PC-3 (cell line): ENCODE data around the gene ZNF281.

Source experiments
- CTCF ChIP-seq: fragments of 300-600 bp; sonication (generic); conservative IDR thresholded peaks from 2 replicates; pipeline ENCODE4 v1.5.1; 2017; ENCODE audit warnings: antibody characterized with exemption, low read depth, mild to moderate bottlenecking, low read length
- EZH2 ChIP-seq: fragments of 300-600 bp; sonication (generic); IDR thresholded peaks from one replicate; pipeline ENCODE4 v1.6.1; 2017; ENCODE audit warnings: antibody characterized with exemption, mild to moderate bottlenecking, low read length; ENCODE audit not compliant: unreplicated experiment
- EZH2phosphoT487 ChIP-seq: fragments of 300-600 bp; sonication (generic); IDR thresholded peaks from 2 replicates; pipeline ENCODE4 v1.6.1; 2018; ENCODE audit warnings: mild to moderate bottlenecking, antibody characterized with exemption, low read length, borderline replicate concordance

GRCh38 chr1:200435200-200435780, 25.5 kb upstream of the ZNF281 start:
- TF ChIP-seq CTCF (no peak), EZH2 (no peak), EZH2phosphoT487 (no peak)
